Activated T-helper 1 cell treated with Interleukin-2 at 50 U/mL for 16 hours (primary cell): ENCODE measurements around the gene IGF2BP2.
"Not testable (repeated sequence)": the region's sequence is repeated elsewhere in the genome, so short reads cannot be mapped to it uniquely, and the experiment has no call there.

Experiments
- DNase-seq: peaks from one replicate; pipeline ENCODE4 v3.0.0-alpha.2; 2020; ENCODE audit warnings: low read depth

The IGF2BP2 gene

DNA sequence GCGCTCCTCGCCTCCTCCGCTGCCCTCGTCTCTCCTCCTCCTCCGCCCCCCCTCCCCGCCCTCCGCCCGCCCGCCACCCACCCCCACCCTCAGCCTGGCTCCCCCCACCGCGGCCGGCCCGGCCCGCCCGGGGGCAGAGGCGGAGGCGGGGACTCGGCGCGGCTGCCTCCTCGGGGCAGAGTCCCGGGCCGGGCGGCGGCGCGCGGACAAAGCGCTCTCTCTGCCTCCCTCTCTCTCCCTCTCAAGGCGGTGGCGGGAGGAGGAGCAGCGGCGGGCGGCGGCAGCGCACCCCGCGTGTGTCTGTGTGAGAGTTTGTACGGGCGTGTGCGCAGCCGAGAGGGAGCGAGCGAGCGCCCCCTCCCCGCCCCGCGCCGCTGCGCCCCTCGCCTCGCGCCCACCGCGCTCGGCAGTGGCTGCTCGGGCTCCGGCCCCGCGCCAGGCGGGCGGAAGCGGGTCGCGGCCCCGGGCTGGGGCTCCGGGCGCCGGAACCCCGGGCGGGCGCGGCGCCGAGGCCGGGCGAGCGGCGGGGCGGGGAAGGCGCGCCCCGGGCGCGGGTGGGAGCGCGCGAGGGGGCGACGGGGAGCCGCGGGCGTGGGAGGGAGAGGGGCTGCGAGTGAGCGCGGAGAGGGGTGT lies at the start of gene IGF2BP2:
TSS of gene IGF2BP2 (minus strand) at position 37 of the 633 bp plus-strand sequence. CDS start 82 bp downstream, outside the sequence.
- DNase-seq: no peak

DNA sequence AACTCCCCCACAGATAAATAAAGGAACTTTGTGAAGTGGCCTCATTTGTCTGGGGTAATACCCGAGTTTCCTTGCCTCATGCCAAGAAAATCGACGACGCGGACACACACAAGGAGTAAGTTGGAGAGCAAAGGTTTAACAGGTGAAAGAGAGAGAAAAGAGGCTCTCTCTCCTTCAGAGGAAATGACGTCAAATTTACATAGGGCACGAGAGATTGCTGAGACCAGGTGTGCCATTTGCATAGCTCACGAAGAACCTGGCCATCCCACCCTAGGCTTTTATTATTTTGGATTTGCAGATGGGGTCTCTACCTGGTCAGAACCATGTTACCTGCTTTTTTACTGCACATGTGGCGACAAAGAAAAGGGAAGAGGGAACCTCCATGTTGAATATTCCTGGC lies 49.3 kb upstream of the IGF2BP2 start:
- no peak for DNase-seq

DNA sequence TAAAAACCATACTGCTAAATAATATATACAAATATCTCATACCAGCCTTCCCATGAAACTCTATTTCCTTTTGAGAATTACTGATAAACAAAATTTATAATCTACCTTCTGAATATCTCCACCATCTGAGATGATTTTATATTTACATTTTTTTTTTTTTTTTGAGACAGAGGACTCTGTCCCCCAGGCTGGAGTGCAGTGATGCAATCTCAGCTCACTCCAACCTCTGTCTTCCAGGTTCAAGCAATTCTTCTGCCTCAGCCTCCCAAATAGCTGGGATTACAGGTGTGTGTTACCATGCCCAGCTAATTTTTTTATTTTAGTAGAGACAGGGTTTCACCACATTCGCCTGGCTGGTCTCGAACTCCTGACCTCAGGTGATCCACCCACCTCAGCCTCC lies 42.8 kb upstream of the IGF2BP2 start:
- no peak for DNase-seq

DNA sequence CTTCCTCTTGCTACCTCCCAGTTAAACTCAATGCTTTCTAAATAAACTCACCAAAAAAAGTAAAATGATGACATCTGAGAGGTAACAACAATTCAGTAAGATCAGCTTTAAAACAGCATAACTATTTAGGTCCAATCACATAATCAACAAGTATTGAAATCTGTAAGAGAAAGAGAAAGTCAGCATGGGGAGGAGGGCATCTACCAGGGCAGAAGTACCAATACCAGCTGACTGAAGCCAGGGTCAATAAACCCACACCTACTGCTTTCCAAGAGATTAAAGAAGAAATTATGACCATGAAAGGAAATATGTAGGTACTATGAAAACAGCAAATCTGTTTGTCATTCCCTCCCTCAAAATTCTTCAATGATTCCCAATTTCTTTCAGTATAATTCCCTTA lies 42.2 kb upstream of the IGF2BP2 start:
- no peak for DNase-seq

DNA sequence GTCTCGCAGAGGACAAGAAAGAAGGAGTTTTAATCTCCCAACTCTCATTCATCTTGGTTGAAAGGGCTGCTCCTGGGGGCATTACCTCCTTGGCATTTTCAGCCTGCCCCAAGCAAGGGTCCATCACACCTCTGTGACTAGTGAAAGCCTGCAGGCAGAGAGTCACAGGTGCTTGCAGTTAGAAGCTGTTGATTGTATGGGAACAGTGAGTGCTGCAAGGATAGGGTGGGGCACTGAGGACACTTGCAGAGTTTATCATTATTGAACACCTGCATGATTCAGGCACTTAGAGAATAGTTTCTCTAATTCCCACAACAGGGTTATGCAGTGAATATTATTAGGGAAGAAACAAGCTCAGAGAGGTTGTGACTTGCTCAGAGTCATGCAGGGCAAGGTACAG lies 41.7 kb upstream of the IGF2BP2 start:
- no peak for DNase-seq

DNA sequence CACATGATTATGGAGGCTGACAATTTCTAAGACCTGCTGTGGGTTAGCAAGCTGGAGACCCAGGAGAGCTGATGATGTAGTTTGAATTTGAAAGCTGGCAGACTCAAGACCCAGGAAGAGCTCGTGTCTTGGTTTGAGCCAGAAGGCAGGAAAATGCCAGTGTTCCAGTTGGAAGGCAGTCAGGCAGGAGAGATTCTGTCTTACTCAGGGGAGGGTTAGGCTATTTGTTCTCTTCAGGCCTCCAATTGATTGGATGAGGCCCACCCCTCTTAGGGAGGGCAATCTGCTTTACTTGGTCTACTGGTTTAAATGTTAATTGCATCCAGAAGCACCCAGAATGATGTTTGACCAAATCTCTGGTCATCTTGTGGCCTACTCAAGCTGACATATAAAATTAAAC lies 40.4 kb upstream of the IGF2BP2 start:
- no peak for DNase-seq

DNA sequence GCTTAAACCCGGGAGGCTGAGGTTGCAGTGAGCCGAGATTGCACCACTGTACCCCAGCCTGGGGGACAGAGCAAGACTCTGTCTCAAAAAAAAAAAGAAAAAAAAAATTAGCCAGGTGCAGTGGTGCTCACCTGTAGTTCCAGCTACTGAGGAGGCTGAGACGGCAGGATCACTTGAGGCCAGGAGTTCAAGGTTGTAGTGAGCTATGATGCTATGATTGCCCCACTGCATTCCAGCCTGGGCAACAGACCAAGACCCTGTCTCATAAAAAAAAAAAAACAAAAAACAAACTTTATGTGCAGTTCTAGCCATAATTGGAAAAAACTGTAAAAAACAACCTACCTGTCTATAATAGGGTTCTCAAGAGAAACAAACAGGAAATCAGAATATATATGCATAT lies 39.9 kb upstream of the IGF2BP2 start:
- no peak for DNase-seq

DNA sequence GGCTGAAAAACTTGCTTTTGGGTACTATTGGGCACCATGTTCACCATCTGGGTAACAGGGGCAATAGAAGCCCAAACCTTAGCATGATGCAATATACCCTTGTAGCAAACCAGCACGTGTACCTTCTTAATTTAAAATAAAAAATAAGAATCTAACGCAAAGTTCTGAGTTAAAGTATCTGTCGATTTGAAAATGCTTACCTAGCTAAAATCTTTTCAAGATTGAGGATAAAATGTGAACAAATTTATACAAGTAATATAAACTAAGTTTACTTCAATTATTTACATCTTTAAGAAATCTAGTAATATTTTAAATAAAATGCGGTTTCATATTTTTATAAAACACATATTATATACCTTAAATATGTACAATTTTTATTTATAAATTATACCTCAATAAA lies 38.1 kb upstream of the IGF2BP2 start:
- DNase-seq: no peak

DNA sequence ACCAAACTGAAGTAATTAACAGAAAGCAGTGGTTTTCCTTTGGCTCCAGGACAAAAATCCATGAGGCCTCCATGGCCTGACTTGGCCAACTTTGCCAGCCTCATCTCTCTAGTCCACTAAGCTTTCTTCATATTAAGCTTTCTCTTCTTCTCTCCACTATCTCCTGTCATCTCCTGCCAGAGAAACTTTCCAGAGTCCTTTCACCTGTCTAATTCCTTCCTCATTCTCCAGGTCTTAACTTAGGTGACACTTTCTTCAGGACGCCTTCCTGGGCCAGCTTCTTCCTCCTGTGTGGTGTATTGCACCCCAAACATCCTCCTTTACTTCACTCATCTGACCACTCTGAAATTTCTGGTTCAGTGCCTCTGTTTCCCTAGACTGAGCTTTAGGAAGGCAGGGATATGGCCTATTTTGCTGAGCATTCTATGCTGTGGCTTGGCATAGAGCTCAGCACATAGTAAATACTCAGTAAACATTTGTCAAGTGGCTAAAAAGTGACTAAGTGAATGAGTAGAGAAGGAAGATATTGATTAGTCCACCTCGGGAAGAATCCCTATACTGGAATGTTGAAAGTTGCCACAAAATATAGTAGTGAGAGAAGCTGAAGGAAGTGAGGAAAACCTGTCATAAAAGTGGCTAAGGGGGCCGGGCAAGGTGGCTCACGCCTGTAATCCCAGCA lies 34.6 kb upstream of the IGF2BP2 start:
- DNase-seq: no peak

DNA sequence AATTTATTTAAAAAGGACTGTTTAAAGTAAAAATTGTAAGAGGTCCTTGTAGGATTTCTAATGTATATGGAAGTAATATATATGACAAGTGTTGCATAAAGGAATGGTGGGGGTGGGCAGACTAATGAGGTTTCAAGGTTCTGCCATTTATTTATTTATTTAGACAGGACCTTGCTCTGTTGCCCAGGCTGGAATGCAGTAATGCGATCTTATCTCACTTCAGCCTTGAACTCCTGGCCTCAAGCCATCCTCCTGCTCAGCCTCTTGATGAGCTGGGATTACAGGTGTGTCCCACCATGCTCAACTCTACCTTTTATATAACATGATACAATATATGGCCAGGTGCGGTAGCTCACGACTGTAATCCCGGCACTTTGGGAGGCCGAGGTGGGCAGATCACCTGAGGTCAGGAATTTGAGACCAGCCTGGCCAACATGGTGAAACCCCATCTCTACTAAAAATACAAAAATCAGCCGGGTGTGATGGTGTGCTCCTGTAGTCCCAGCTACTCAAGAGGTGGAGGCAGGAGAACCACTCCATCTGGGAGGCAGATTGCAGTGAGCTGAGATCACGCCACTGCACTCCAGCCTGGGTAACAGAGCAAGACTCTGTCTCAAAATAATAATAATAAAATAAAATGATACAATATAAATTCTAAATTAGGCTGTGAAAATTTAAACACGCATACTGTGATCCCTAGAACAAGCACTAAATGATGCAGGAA lies 33.8 kb upstream of the IGF2BP2 start:
- no peak for DNase-seq

DNA sequence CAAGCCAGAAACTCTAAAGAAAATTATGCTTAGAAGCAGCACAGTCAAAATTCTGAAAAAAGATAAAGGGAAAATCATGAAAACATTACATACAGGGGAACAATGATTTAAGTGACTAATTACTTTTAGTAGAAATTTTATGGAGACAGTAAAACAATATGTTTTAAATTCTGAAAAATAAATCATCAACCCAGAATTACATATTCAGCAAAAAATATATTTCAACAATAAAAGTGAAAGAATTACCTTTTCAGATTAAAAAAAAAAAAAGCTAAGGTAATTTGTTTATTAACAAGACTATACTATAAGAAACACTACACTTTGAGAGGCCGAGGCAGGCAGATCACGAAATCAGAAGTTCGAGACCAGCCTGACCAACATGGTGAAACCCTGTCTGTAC lies 32.4 kb upstream of the IGF2BP2 start:
- DNase-seq: no peak

DNA sequence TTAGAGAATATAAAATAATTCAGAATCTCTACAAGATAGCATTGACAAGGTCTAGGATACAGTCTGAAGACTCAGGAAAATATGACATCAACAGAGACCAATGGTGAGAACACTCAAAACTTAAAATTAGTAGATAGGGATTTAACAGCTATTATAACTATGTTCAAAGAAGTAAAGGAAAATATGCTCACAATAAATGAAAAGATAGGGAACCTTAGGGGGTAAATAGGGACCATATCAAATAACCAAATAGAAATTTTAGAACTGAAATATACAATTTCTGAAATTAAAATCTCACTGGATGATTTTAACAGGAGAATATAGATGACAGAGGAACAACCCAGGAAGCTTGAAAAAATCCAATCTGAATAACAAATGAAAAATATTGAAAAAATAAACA lies 31.8 kb upstream of the IGF2BP2 start:
- no peak for DNase-seq

DNA sequence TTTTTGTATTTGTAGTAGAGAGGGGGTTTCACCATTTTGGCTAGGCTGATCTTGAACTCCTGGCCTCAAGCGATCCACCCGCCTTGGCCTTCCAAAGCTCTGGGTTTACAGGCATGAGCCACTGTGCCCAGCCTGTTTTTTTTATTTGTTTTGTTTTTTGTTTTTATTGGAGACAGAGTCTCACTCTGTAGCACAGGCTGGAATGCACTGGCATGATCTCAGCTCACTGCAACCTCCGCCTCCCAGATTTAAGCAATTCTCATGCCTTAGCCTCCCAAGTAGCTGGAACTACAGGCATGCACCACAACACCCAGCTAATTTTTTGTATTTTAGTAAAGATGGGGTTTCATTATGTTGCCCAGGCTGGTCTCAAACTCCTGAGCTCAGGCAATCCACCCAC lies 28.9 kb upstream of the IGF2BP2 start:
- DNase-seq: not testable (repeated sequence)

DNA sequence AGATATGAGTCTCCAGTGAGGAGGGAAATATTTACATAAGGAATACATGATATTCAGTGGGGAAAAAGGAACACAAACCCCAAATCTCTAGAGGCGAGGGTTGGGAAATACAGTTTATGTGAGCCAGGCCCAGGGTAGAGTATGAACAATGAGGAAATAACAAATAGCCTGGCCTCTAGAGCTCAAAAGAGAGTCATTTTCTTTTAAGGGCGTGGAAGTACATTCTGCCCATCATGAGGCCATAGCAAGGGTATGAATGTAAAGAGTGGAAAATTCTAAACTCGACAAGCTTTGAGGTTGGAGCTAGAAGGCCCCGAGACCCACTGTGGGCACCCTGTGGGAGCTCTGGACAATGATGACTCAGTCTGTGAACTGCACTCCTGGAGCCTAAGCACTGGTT lies 27.8 kb upstream of the IGF2BP2 start:
- no peak for DNase-seq

DNA sequence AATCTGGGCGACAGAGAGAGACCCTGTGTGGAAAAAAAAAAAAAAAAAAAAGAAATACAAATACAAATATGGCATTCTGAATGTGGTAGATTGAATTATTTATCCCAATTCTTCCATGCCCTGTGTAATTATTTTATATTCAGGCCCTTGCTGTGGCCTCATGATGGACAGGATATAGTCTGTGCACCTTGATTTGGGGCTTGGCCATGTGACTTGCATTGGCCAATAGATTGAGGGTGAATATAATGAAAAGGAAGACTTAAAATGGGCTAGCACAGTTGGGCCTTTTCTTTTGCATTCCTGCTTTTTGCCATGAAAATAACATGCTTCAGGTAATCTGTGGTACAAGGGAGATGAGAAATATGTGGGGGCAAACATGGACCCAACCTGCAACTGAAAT lies 27.1 kb upstream of the IGF2BP2 start:
- no peak for DNase-seq

DNA sequence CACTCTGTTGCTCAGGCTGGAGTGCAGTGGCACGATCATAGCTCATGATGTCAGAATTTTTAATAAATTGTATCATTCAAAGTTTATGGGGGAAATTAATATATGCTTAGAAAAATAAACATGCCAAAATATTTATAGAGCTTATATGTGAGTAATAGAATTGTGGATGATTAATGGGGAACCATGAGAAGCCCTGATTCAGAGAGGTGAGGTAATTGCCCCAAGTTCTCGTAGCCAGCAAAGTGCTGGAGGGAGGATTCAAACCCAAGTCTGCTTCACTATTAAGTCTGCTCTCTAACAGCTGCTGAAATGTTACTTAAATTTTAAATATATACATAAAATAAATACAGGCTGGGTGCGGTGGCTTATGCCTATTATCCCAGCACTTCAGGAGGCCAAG lies 26.2 kb upstream of the IGF2BP2 start:
- no peak for DNase-seq

DNA sequence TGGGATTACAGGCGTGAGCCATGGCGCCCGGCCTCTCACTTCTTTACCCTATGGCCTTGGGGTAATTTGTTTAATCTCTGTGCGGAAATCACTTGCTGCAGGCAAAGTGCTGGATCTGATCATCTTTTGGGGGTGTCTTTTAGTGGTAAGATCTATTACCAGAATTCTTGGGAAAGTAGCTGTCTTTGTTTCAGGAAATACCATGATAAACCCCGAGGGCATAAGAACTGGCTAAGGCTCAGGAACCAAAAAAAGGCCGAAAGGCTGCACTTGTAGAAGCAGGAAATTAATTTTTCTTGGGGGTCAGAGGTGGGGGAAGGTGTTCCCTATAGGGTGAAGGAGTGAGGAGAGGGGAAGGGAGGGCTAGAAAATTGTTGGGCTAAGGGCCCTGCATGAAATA lies 22.7 kb upstream of the IGF2BP2 start:
- no peak for DNase-seq

DNA sequence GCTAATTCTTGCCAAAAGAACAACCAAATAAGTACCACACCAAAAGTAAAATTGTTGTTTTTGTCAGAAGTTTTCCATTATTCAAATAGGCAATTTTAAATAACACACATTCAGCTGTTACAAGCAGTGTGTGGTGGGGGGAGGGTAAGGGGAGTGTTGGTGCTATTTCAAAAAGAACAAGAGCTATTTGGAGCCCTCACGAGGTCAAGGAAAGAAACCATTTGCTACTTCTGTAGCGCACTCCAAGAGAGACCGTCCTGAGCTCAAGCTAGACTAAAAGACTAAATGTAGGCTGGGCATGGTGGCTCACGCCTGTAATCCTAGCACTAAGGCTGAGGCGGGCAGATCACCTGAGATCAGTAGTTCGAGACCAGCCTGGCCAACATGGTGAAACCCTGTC lies 21.2 kb upstream of the IGF2BP2 start:
- no peak for DNase-seq

DNA sequence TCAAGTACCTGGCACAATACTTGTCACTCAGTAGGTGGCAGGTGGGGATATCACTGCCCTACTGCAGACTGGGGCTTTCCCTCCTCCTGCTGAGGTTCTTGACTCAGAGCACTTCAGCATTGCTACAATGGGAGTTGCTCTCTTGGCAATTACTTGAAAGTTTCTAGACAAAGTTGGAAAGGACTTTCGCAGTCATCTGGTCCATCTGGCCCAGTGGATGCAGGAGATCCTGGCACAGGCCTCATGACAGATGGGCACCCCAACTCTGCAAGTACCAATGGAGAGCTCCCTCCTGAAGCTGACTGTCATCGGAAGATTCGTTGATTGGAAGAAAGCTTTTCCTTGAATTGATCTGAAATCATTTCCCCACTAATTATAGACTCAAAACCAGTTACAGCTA lies 19.2 kb upstream of the IGF2BP2 start:
- no peak for DNase-seq

DNA sequence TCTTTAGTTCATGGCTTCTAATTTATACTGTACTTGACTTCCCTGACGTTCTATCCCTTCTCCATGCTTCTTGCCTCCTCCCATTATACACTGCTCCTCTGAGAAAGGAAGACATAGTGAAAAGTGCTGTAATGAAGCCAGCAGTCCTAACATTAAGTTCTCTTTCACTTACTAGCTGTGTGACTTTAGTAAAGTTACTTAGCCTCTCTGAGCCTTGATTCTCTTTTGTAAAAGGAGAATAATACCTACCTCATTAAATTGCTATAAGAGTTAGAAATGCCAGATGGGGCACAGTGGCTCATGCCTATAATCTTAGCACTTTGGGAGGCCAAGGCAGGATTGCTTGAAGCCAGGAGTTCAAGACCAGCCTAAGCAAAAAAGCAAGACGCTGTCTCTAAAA lies 18.8 kb upstream of the IGF2BP2 start:
- DNase-seq: no peak

DNA sequence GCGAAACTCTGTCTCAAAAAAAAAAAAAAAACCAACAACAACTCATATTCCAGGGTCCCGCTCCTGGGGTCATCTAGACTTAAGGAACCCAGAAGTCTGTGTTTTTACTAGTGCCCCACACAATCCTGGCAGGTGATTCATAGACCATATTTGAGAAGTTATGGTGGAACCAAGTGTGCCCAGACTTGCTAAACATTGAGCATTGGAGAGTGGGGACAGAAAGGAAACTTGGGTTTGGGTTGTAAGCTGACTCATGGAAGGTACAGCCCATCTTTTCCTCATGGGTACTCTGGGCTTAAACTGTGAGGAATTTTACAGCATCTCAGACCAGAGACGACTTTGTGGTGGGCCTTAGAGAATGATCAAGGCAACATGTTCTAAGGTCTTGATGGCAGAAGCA lies 18.3 kb upstream of the IGF2BP2 start:
- DNase-seq: no peak

DNA sequence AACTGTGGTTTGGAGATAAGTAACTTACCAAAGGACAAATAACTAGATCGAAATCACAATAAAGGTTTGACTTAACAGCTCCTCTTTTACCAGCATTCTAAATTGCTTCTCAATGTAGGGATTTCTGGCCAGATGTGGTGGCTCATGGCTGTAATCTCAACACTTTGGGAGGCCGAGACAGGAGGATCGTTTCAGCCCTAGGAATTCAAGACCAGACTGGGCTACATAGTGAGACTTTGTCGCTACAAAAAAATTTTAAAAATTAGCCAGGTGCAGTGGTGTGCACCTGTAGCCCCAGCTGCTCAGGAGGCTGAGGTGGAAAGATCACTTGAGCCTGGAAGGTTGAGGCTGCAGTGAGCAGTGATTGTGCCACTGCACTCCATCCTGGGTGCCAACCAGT lies 17.4 kb upstream of the IGF2BP2 start:
- no peak for DNase-seq

DNA sequence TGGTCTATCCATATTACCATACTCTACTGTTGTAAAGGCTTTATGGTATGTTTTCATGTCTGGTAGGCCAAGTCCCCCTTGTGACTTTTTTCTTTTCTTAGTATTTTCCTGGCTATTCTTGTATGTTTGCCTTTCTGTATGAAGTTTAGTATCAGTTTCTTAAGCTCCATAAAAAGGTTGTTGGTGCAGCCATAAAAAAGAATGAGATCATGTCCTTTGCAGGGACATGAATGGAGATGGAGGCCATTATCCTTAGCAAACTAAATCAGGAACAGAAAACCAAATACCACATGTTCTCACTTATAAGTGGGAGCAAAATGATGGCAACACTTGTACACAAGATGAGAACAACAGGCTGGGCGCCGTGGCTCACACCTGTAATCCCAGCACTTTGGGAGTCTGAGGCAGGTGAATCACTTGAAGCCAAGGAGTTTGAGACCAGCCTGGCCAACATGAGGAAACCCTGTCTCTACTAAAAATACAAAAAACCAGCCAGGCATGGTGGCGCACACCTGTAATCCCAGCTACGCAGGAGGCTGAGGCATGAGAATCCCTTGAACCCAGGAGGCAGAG lies 13.7 kb upstream of the IGF2BP2 start:
- DNase-seq: not testable (repeated sequence)
